Astrocyte (in vitro differentiated cells and primary cell): Measurements from ENCODE around the gene ZFAND2B.

Experiments used
- CTCF ChIP-seq: IDR thresholded peaks from 2 replicates; pipeline ENCODE4 v1.5.1; 2011; ENCODE audit warnings: low read depth, mild to moderate bottlenecking, inconsistent platforms, low read length, moderate library complexity; ENCODE audit not compliant: insufficient read depth
- EZH2 ChIP-seq: IDR thresholded peaks from 2 replicates; pipeline ENCODE4 v1.6.1; 2012; ENCODE audit warnings: mild to moderate bottlenecking, low read length, inconsistent platforms; ENCODE audit not compliant: insufficient read depth

GRCh38 chr2:219158586-219158985 lies 48.0 kb upstream of the ZFAND2B start:
- TF ChIP-seq CTCF (no peak), EZH2 (no peak)
